WTC11 (cell line): Measurements from ENCODE around the gene LCTL. TPM values are rescaled to one million over a fixed set of nuclear protein-coding genes. Genes with fewer than 3 reads are reported as not detected.

Experiments used
- ATAC-seq: fragments of 200-7000 bp; cut with Tn5 transposase; 2 replicates; pipeline ENCODE4 v1.10.0; 2021; ENCODE audit warnings: mild to moderate bottlenecking, moderate library complexity
- CTCF ChIA-PET: fragments of 300-600 bp; sonication (Branson Sonifier 250); formaldehyde crosslinking; loops from one replicate; lab custom pipeline; 2021; ENCODE audit warnings: antibody characterized with exemption; lab: Charles Lee
- POLR2A ChIA-PET: fragments of 350-600 bp; sonication (Branson Sonifier 250); formaldehyde crosslinking; loops from one replicate; lab custom pipeline; 2021; ENCODE audit warnings: antibody characterized with exemption; lab: Charles Lee
- DNase-seq: peaks from one replicate; pipeline ENCODE4 v3.0.0; 2021; ENCODE audit warnings: low spot score
- H3K27ac Mint-ChIP-seq: 2 replicates; pipeline ENCODE4 v1.8.0; 2021; ENCODE audit warnings: mixed read lengths
- H3K27me3 Mint-ChIP-seq: 2 replicates; pipeline ENCODE4 v1.8.0; 2021; ENCODE audit warnings: low read depth, mild to moderate bottlenecking, moderate library complexity, mixed read lengths
- H3K36me3 Mint-ChIP-seq: 2 replicates; pipeline ENCODE4 v1.8.0; 2021; ENCODE audit warnings: mixed read lengths
- H3K4me1 Mint-ChIP-seq: 2 replicates; pipeline ENCODE4 v1.8.0; 2022; ENCODE audit warnings: mixed read lengths
- H3K4me3 Mint-ChIP-seq: 2 replicates; pipeline ENCODE4 v1.8.0; 2021; ENCODE audit warnings: mild to moderate bottlenecking, moderate library complexity, mixed read lengths
- H3K9me3 Mint-ChIP-seq: 2 replicates; pipeline ENCODE4 v1.8.0; 2021; ENCODE audit warnings: mixed read lengths
- AFF4 ChIP-seq: sonication (generic); formaldehyde crosslinking; IDR thresholded peaks from 2 replicates; pipeline ENCODE4 v1.8.1; 2023; ENCODE audit warnings: mild to moderate bottlenecking, missing genetic modification reagents, borderline replicate concordance
- FOXK1 ChIP-seq: sonication (generic); formaldehyde crosslinking; IDR thresholded peaks from 2 replicates; pipeline ENCODE4 v1.8.0; 2022; ENCODE audit warnings: mild to moderate bottlenecking, moderate library complexity, missing genetic modification reagents
- FOXP1 ChIP-seq: sonication (generic); formaldehyde crosslinking; IDR thresholded peaks from 2 replicates; pipeline ENCODE4 v1.8.0; 2022; ENCODE audit warnings: missing genetic modification reagents, mild to moderate bottlenecking, moderate library complexity, borderline replicate concordance
- GRHL2 ChIP-seq: fragments of 250-450 bp; sonication (Bioruptor Pico); IDR thresholded peaks from 2 replicates; pipeline ENCODE4 v1.8.0; 2022; ENCODE audit warnings: mild to moderate bottlenecking, moderate library complexity; ENCODE audit not compliant: insufficient replicate concordance, severe bottlenecking
- GTF2I ChIP-seq: fragments of 250-450 bp; sonication (Bioruptor Pico); conservative IDR thresholded peaks from 2 replicates; pipeline ENCODE4 v1.4.0; 2021; ENCODE audit warnings: mild to moderate bottlenecking
- IRF2 ChIP-seq: sonication (generic); formaldehyde crosslinking; IDR thresholded peaks from 2 replicates; pipeline ENCODE4 v1.8.0; 2022; ENCODE audit warnings: low read depth, missing genetic modification reagents, borderline replicate concordance
- MLX ChIP-seq: sonication (generic); formaldehyde crosslinking; IDR thresholded peaks from 2 replicates; pipeline ENCODE4 v1.8.1; 2023; ENCODE audit warnings: mild to moderate bottlenecking, missing genetic modification reagents, moderate library complexity
- NFE2L1 ChIP-seq: sonication (generic); formaldehyde crosslinking; IDR thresholded peaks from 2 replicates; pipeline ENCODE4 v1.8.1; 2023; ENCODE audit warnings: missing genetic modification reagents
- OVOL2 ChIP-seq: fragments of 250-450 bp; sonication (Bioruptor Pico); IDR thresholded peaks from 2 replicates; pipeline ENCODE4 v1.9.0; 2021; ENCODE audit warnings: mild to moderate bottlenecking, borderline replicate concordance
- PRRX2 ChIP-seq: fragments of 250-450 bp; sonication (Bioruptor Pico); IDR thresholded peaks from 2 replicates; pipeline ENCODE4 v1.8.0; 2021; ENCODE audit warnings: mild to moderate bottlenecking
- RORB ChIP-seq: fragments of 250-450 bp; sonication (Bioruptor Pico); IDR thresholded peaks from 2 replicates; pipeline ENCODE4 v1.9.0; 2021; ENCODE audit warnings: mild to moderate bottlenecking
- TCF7 ChIP-seq: sonication (generic); formaldehyde crosslinking; IDR thresholded peaks from 2 replicates; pipeline ENCODE4 v1.8.0; 2022; ENCODE audit warnings: mild to moderate bottlenecking, low read depth, missing genetic modification reagents, moderate library complexity
- TEAD4 ChIP-seq: sonication (generic); formaldehyde crosslinking; IDR thresholded peaks from 2 replicates; pipeline ENCODE4 v1.8.0; 2022; ENCODE audit warnings: mild to moderate bottlenecking, missing genetic modification reagents
- ZNF317 ChIP-seq: sonication (generic); formaldehyde crosslinking; IDR thresholded peaks from 2 replicates; pipeline ENCODE4 v1.8.1; 2023; ENCODE audit warnings: low read depth, mild to moderate bottlenecking, moderate library complexity, missing genetic modification reagents, borderline replicate concordance
- ZNF396 ChIP-seq: fragments of 250-450 bp; sonication (Bioruptor Pico); IDR thresholded peaks from 2 replicates; pipeline ENCODE4 v1.8.0; 2021; ENCODE audit warnings: mild to moderate bottlenecking, moderate library complexity, borderline replicate concordance
- ZNF416 ChIP-seq: fragments of 250-450 bp; sonication (Bioruptor Pico); IDR thresholded peaks from 2 replicates; pipeline ENCODE4 v1.9.0; 2021; ENCODE audit warnings: mild to moderate bottlenecking, inconsistent platforms
- ZNF512 ChIP-seq: sonication (generic); formaldehyde crosslinking; IDR thresholded peaks from 2 replicates; pipeline ENCODE4 v1.8.1; 2022; ENCODE audit warnings: missing genetic modification reagents, borderline replicate concordance
- ZNF671 ChIP-seq: fragments of 250-450 bp; sonication (Bioruptor Pico); IDR thresholded peaks from 2 replicates; pipeline ENCODE4 v1.8.0; 2021; ENCODE audit warnings: mild to moderate bottlenecking
- total RNA-seq: library from RNA; stranded (reverse); gene quantifications from 3 replicates; pipeline ENCODE4 v1.2.3, GENCODE V29; 2021
- TF ChIP-seq, protein P1 (sequence below): sonication (generic); formaldehyde crosslinking; IDR thresholded peaks from 2 replicates; pipeline ENCODE4 v1.8.1; 2022; ENCODE audit warnings: low read depth, mild to moderate bottlenecking, moderate library complexity, missing genetic modification reagents, borderline replicate concordance
- TF ChIP-seq, protein P2 (sequence below): sonication (generic); formaldehyde crosslinking; IDR thresholded peaks from 2 replicates; pipeline ENCODE4 v1.8.1; 2022; ENCODE audit warnings: low read depth, missing genetic modification reagents, borderline replicate concordance
- TF ChIP-seq, protein P3 (sequence below): fragments of 250-450 bp; sonication (Bioruptor Pico); IDR thresholded peaks from 2 replicates; pipeline ENCODE4 v1.9.0; 2021; ENCODE audit warnings: mild to moderate bottlenecking
- TF ChIP-seq, protein P4 (sequence below): fragments of 200-600 bp; IDR thresholded peaks from 2 replicates; pipeline ENCODE4 v1.8.0; 2022; ENCODE audit warnings: antibody characterized with exemption

LCTL gene
- total RNA-seq, 1 experiment from 2014 or later: 2.2 TPM

DNA sequence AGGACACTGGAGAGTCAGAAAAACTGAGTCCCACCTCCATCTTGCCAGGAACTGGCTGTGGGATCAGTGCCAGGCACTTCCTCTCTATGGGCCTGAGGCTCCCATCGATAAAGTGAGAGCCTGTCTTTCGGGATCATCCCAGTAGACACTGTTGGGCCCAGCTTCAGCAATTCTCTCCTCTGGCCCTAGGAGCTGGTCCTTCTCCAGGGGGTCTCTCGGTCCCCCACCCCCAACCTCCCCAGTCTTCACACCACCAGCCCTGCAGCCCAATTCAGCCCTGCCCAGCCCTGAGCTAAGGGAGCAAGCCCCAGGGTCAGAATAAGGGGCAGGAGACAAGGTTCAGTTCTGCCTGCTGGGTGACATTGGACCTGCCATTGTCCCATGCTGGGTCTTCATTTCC is 4.5 kb upstream of the LCTL start:
- H3K4me3 Mint-ChIP-seq: no peak overlapping the region
- no peaks in the 10 kb centered on the region for H3K27me3 Mint-ChIP-seq
- TF ChIP-seq AFF4 (CRISPR knock-in tag) (no peak), FOXP1 (CRISPR knock-in tag) (no peak), RORB (CRISPR knock-in tag) (no peak), GTF2I (CRISPR knock-in tag) (no peak), PRRX2 (CRISPR knock-in tag) (no peak), FOXK1 (CRISPR knock-in tag) (no peak), ZNF671 (CRISPR knock-in tag) (no peak), TEAD4 (no peak), ZNF512 (CRISPR knock-in tag) (no peak), OVOL2 (no peak)
- TF ChIP-seq, protein P1, sequence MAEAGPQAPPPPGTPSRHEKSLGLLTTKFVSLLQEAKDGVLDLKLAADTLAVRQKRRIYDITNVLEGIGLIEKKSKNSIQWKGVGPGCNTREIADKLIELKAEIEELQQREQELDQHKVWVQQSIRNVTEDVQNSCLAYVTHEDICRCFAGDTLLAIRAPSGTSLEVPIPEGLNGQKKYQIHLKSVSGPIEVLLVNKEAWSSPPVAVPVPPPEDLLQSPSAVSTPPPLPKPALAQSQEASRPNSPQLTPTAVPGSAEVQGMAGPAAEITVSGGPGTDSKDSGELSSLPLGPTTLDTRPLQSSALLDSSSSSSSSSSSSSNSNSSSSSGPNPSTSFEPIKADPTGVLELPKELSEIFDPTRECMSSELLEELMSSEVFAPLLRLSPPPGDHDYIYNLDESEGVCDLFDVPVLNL (CRISPR knock-in tag): no peak
- no peak overlapping the region for H3K27ac Mint-ChIP-seq
- no peak for ATAC-seq
- peaks cover 18% of the 10 kb centered on the region for H3K4me1 Mint-ChIP-seq
- CTCF ChIA-PET: interaction anchor here (1.0 kb wide), 1 partner anchor 19 kb away, joined by 3 read pairs; no protein-coding TSS in a partner anchor
- POLR2A ChIA-PET: no interaction called here
- H3K36me3 Mint-ChIP-seq: no peaks in the 10 kb centered on the region
- no peaks in the 10 kb centered on the region for H3K9me3 Mint-ChIP-seq
- no peak for DNase-seq

GRCh38 chr15:66569461-66570137 is 3.8 kb upstream of the LCTL start:
- CTCF ChIA-PET: interaction anchor here (1.0 kb wide), 1 partner anchor 19 kb away, joined by 3 read pairs; no protein-coding TSS in a partner anchor
- H3K4me1 Mint-ChIP-seq: peaks cover 25% of the 10 kb centered on the region
- H3K27ac Mint-ChIP-seq: no peak overlapping the region
- no peaks in the 10 kb centered on the region for H3K36me3 Mint-ChIP-seq
- no peaks in the 10 kb centered on the region for H3K27me3 Mint-ChIP-seq
- no peaks in the 10 kb centered on the region for H3K9me3 Mint-ChIP-seq
- ATAC-seq (no peak), DNase-seq (no peak)
- POLR2A ChIA-PET: interaction anchor here (0.7 kb wide), 1 partner anchor 182 kb away, joined by 3 read pairs; no protein-coding TSS in a partner anchor
- no peak overlapping the region for H3K4me3 Mint-ChIP-seq
- no peak for TF ChIP-seq MLX (CRISPR knock-in tag)
- TF ChIP-seq ZNF416 (CRISPR knock-in tag): no peak
- no peak for TF ChIP-seq IRF2 (CRISPR knock-in tag)
- no peak for TF ChIP-seq GRHL2 (CRISPR knock-in tag)
- TF ChIP-seq, protein P2, sequence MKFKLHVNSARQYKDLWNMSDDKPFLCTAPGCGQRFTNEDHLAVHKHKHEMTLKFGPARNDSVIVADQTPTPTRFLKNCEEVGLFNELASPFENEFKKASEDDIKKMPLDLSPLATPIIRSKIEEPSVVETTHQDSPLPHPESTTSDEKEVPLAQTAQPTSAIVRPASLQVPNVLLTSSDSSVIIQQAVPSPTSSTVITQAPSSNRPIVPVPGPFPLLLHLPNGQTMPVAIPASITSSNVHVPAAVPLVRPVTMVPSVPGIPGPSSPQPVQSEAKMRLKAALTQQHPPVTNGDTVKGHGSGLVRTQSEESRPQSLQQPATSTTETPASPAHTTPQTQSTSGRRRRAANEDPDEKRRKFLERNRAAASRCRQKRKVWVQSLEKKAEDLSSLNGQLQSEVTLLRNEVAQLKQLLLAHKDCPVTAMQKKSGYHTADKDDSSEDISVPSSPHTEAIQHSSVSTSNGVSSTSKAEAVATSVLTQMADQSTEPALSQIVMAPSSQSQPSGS (CRISPR knock-in tag): no peak
- no peak for TF ChIP-seq TEAD4
- TF ChIP-seq, protein P3, sequence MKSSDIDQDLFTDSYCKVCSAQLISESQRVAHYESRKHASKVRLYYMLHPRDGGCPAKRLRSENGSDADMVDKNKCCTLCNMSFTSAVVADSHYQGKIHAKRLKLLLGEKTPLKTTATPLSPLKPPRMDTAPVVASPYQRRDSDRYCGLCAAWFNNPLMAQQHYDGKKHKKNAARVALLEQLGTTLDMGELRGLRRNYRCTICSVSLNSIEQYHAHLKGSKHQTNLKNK: no peak
- TF ChIP-seq TCF7: no peak
- TF ChIP-seq, protein P4, sequence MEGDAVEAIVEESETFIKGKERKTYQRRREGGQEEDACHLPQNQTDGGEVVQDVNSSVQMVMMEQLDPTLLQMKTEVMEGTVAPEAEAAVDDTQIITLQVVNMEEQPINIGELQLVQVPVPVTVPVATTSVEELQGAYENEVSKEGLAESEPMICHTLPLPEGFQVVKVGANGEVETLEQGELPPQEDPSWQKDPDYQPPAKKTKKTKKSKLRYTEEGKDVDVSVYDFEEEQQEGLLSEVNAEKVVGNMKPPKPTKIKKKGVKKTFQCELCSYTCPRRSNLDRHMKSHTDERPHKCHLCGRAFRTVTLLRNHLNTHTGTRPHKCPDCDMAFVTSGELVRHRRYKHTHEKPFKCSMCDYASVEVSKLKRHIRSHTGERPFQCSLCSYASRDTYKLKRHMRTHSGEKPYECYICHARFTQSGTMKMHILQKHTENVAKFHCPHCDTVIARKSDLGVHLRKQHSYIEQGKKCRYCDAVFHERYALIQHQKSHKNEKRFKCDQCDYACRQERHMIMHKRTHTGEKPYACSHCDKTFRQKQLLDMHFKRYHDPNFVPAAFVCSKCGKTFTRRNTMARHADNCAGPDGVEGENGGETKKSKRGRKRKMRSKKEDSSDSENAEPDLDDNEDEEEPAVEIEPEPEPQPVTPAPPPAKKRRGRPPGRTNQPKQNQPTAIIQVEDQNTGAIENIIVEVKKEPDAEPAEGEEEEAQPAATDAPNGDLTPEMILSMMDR: no peak
- TF ChIP-seq FOXK1 (CRISPR knock-in tag): no peak
- no peak for TF ChIP-seq ZNF317 (CRISPR knock-in tag)
- no peak for TF ChIP-seq FOXP1 (CRISPR knock-in tag)
- TF ChIP-seq NFE2L1 (CRISPR knock-in tag): no peak
- no peak for TF ChIP-seq ZNF396 (CRISPR knock-in tag)
